Lung microvascular endothelial cell (primary cell): ENCODE measurements around the gene SBNO2. TPM values are rescaled to one million over a fixed set of nuclear protein-coding genes. Genes with fewer than 3 reads are reported as not detected.

ENCODE experiments used
- DNase-seq, 2 donors: peaks; one replicate each; pipeline versions ENCODE4 v3.0.0 to v3.0.0-alpha.2; 2010; ENCODE audit warnings: low read depth in 2 of 2
- total RNA-seq: library from RNA; depleted of rRNA; stranded (reverse); fragments of >200 nt; gene quantifications from 2 replicates; pipeline ENCODE4 v1.2.1, GENCODE V29; 2014

Gene SBNO2, protein sequence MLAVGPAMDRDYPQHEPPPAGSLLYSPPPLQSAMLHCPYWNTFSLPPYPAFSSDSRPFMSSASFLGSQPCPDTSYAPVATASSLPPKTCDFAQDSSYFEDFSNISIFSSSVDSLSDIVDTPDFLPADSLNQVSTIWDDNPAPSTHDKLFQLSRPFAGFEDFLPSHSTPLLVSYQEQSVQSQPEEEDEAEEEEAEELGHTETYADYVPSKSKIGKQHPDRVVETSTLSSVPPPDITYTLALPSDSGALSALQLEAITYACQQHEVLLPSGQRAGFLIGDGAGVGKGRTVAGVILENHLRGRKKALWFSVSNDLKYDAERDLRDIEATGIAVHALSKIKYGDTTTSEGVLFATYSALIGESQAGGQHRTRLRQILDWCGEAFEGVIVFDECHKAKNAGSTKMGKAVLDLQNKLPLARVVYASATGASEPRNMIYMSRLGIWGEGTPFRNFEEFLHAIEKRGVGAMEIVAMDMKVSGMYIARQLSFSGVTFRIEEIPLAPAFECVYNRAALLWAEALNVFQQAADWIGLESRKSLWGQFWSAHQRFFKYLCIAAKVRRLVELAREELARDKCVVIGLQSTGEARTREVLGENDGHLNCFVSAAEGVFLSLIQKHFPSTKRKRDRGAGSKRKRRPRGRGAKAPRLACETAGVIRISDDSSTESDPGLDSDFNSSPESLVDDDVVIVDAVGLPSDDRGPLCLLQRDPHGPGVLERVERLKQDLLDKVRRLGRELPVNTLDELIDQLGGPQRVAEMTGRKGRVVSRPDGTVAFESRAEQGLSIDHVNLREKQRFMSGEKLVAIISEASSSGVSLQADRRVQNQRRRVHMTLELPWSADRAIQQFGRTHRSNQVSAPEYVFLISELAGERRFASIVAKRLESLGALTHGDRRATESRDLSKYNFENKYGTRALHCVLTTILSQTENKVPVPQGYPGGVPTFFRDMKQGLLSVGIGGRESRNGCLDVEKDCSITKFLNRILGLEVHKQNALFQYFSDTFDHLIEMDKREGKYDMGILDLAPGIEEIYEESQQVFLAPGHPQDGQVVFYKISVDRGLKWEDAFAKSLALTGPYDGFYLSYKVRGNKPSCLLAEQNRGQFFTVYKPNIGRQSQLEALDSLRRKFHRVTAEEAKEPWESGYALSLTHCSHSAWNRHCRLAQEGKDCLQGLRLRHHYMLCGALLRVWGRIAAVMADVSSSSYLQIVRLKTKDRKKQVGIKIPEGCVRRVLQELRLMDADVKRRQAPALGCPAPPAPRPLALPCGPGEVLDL (N-terminal part only)
- total RNA-seq: 14.8 and 28.2 TPM in 2 replicates

DNA sequence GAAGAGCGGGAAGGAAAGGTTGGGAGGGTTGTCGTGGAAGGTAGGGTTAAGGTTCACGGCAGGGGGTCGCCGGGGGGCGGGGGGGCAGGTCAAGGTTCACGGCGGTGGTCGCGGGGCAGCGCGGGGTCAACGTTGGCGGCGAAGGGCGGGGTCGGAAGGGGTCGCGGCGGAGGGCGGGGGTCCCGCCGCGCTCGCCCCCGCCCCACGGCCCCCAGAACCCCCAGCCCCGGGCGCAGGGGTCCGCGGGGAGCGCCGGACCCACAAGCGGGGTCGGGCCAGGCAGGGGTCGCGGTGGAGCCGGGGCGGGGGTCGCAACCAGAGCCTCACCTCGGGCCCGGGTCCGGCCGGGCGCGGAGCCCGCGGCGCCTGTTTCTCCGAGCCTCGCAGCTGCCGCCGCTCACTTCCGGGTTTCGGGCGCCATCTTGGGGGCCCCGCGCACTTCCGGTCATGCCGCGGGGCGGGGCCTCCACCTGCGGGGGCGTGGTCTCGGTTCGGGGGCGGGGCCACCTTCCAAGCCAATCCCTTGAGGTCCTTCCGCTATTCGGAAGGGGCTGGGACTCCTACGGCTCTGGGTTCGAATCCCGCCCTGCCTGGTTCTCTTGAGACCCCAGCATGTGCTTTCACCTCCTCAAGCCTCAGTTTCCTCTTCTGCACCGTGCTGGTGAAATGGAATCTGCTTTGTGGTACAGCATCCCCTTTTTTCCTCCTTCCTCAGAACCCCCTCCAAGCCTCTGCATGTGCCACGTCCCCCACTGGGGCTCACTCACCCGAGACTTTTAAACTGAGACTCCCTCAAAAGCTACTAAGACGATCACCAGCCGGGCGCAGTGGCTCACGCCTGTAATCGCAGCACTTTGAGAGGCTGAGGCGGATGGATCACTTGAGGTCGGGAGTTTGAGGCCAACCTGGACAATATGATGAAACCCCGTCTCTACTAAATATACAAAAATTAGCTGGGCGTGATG is at the start of gene SBNO2:
SBNO2 (minus strand) TSS at position 424 of the 965 bp plus-strand sequence. CDS start 19,992 bp downstream, outside the sequence.
- DNase-seq: peak; percentile 93 to 95

DNA sequence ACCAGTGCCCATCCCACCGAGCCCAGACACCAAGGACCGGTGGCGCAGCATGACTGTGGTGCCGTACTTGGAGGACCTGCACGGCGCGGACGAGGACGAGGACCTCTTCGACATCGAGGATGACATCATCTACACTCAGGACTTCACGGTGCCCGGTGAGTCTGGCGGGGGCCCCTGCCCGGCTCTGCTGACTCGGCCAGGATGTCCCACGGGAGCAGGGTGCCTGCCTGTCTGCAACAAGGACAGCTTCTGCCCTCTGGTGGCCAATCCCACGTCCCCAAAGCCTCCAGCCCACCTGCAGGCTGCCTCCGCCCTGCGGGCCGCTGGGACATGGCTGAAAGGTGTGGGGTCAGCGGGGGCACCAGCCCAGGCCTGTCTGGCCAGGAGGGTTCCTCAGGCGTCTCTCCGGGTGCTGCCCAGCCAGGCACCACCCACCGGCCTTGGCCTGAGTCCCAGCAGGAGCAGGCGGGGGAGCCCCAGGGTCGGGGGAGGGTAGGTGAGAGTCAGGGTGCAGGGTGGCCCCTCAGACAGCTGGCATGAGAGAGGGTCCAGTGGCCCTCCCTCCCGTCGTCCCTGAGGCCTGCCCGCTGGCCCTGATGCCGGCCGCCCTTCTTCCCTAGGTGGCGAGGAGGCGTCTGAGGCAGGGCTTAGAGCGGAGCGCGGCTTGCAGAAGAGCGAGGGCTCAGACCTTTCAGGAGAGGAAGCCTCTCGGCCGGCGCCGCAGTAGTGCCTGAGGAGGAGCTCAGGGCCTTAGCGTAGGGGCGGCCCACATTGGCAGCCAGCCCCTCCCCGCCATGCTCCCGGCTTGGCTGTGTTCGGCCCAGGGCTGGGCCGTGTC is 49.2 kb upstream of the SBNO2 start:
- DNase-seq: peak; percentile 60 to 78

DNA sequence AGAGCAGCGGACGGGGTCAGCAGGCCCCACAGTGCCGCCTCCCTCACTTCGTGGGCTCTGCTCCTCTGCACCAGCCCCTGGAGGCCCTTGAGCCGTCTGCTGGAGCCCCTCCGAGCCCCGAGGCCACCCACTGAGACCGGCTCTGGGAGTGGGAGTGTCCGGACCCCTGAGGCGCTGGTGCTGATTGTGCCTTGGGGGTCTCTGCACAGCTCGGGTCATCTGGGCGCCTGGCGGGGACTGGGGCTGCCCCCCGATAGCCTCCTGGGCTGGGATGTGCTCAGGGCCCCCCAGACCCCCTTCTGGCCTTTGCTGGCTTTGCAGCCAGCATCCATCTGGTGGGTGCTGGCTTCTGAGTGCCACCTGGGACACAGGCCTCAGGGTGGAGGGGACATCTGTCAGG is 48.3 kb upstream of the SBNO2 start:
- DNase-seq: no peak

DNA sequence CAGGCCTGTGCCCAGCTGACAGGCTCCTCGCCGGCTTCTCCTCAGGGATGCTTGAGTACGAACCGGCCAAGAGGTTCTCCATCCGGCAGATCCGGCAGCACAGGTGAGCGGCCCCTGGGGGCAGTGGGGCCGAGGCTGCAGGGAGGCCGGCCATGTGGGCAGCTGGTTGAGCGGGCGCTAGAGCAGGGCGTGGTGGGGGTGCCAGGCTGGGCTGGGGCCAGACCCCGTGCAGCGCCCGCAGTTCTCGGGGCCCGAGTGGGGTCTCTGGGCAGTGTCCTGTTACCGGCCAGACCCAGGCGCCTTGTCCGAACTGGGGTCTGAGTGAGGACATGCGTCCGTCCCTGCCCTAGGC is 47.8 kb upstream of the SBNO2 start:
- no peak for DNase-seq

DNA sequence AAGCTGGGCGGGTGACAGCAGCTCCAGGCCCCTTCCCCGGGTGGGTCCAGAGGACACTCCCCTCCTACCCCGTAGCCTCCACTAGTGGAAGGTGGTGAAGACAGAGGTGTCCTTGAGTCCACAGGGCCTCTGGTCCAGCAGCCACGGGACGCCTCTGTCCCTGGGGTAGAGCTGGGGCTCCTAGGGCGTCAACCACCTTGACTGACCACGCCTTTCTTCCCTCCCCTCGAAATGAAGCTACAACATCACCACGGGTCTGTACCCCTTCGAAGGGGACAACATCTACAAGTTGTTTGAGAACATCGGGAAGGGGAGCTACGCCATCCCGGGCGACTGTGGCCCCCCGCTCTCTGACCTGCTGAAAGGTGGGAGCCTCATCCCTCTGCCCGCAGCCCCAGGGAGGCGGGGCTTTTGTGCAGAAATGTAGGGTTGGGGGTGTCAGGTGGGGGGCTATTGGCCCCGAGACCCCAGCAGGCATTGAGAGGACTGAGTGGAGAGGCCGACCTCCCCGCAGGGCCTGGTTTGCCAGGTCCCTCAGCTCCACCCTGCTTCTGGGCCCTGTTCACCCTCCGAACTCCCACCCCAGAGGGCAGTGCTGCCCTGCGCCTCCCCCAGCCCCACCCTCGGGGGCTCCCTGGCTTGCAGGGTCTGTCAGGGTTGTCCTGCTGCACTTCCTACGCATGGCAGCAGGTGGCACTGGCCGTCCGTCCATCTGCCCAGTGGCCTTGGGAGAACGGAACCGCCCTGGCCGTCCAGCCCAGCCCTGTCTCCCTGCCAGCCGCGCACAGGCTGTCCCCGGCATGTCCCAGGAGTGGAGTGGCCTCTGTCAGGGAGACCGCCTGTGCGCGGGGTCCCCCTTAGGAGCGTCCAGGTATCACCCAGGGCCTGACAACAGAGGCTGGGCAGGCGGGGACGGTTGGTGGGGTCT is 47.2 kb upstream of the SBNO2 start:
- DNase-seq: peak; percentile 76 to 86

DNA sequence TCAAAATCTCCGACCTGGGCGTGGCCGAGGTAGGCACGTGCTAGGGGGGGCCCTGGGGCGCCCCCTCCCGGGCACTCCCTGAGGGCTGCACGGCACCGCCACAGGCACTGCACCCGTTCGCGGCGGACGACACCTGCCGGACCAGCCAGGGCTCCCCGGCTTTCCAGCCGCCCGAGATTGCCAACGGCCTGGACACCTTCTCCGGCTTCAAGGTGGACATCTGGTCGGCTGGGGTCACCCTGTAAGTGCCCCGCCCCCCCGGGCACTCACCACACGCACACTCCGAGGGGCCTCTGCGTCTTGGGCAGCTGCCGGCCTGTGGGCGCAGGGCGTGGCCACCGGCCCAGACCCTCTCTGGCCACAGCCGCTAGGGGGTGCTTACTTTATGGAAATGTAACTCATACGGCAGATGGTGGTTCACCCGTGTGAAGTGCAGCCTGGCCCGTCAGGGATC is 46.4 kb upstream of the SBNO2 start:
- no peak for DNase-seq

DNA sequence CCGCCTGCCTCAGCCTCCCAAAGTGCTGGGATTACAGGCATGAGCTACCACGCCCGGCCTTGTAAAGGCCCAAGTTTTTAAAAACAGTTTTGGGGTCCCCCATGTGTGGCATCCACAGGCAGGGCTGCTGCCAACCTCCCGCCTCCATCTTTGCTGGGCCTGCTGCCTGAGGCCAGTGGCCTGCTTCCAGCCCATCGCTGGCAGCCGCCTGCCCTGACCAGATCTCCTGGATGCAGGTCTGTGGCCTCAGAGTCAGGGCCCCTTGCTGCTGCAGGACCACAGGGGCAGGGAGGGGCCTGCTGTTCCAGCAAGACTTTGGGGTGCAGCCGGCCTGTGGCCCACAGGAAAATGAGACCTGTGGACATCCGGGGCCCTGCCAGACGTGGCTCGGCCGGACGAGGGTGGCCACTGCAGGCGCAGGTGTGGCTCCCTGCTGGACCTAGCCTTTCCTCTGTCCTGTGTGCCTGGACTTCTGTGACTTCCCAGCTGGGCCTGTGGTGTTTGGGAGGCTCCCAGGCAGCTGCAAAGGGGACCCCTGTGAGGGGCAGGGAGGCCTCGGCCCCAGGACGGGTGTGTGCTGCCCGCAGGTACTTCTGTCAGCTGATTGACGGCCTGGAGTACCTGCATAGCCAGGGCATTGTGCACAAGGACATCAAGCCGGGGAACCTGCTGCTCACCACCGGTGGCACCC is 45.9 kb upstream of the SBNO2 start:
- DNase-seq: no peak

DNA sequence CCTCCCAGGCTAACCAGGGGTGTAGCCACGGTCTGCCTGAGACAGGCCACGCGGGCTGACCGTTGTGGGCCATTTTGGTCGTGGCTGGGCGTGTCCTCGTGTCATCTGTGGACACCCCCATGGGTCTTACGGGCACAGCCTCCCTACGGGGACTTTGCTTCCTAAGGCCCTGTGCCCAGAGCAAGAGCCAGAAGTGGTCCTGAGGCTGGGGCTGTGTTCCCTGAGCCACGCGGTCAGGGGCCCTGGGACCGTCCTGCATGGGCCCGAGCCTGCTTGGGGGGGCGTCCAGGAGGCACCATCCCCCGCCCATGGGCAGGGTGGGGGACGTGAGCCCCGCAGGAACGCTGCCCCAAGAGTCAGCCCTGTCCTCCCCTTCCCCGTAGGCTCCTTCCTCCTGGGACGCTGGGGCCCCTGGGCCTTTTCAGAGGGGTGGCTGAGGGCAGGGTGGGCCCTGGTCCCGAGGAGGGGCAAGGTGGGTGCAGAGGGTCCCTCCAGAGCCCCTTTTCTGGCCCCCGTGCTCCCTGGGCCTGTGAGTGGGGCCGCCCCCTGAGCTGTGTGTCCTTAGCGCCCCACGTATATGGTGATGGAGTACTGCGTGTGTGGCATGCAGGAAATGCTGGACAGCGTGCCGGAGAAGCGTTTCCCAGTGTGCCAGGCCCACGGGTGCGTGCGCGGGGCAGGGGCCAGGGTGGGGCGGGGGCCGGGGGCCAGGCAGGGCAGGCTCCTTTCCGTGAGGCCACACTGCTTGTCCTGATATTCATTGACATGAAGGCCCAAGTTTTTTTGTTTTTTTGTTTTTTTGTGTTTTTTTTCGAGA is 44.9 kb upstream of the SBNO2 start:
- DNase-seq: no peak

DNA sequence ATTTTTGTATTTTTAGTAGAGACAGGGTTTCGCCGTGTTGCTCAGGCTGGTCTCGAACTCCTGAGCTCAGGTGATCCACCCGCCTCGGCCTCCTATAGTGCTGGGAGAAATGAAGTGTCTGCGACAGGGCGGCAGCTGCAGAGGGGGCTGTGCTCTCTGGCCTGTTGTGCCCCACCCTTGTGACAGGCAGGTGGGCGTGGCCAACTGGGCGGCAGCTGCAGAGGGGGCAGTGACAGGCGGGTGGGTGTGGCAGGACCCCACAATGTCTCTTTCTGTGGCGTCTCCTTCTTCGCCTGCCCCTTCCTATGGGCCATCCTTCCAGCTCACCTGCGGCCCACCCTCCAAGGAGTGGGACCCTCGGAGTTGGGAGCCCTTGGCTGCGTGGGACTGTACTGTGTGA is 43.3 kb upstream of the SBNO2 start:
- no peak for DNase-seq

DNA sequence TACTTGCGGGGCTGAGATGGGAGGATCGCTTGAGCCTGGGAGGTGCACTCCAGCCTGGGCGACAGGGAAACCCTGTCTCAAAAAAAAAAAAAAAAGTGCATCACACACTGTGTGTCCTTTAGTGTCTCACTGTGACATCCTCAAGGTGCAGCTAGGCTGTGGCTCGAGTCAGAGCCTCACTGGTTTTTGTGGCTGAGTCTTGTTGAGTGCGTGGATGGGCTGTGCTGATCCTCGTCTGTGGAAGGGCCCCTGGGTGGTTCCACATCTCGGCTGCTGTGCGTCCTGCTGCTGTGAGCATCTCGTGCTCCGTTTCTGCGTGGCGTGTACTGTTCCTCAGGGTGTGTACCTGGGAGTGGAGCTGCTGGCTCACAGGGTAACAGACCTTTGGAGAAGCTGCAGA is 42.7 kb upstream of the SBNO2 start:
- DNase-seq: no peak

DNA sequence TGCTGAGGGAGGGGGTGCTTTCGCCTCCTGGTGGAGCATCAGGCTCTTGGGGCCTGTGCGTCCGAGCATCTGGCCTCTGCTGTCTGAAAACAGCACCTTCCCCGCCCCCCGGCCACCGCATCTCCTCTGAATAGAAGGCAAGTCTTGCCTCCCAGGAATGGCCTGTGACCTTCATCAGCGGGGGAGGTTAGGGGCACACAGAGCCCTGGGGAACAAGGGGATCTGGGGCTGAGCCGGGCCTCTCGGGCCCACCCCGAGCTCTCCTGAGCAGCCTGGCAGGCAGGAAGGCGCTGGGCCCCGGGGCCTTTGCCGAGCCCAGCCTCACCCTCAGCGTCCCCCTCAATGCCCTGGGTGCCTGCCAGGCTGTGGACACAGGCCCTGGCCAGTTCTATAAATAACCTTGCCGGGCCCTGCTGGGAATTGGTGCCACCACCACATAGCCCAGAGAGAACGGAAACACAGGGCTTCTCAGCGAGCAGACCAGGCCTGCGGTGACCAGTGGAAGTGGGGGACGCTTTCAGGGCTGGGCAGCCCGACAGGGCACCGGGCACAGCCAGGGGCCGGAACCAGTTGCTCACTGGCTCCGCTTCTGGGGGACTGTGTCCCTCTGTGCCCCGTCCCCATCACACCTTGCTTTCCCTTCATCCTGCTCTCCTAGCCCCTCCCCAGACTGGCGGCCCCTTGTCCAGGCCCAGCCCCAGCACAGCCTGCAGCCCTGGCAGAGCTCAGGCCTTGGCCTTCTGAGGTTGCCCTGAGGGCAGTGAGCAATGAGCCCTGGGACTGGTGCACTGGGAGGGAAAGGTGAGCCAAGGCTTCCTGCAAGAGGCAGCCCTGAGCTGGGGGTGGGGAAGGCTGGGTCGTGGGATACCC is 41.0 kb upstream of the SBNO2 start:
- DNase-seq: peak in 1 of 2 donors; percentile 46

DNA sequence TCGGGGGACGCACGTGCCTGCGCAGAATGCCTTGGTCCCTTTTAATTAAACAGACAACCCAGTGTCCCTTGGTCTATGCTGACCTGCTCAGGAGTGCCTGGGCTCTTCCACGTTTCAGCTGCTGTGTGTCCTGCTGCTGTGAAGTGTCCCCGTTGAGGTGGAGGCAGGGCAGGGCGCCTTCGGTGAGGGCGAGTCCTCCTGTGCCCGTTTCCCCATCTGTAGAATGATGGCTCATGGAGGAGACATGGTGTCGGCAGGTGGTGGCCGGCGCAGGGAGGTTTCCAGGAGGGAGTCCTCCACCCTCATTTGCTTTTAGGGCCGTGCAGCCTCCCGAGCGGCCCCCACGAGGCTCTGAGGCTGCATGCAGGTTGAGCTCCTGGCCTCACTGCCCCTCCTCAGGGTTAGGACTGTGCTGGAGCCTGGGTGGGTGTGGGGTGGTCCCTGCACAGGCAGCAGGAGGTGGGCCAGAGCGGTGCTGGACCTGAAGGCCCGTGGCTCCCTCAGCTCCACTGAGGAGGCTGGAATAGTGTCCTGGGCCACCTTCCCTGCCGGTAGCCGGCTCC is 40.3 kb upstream of the SBNO2 start:
- DNase-seq: no peak

DNA sequence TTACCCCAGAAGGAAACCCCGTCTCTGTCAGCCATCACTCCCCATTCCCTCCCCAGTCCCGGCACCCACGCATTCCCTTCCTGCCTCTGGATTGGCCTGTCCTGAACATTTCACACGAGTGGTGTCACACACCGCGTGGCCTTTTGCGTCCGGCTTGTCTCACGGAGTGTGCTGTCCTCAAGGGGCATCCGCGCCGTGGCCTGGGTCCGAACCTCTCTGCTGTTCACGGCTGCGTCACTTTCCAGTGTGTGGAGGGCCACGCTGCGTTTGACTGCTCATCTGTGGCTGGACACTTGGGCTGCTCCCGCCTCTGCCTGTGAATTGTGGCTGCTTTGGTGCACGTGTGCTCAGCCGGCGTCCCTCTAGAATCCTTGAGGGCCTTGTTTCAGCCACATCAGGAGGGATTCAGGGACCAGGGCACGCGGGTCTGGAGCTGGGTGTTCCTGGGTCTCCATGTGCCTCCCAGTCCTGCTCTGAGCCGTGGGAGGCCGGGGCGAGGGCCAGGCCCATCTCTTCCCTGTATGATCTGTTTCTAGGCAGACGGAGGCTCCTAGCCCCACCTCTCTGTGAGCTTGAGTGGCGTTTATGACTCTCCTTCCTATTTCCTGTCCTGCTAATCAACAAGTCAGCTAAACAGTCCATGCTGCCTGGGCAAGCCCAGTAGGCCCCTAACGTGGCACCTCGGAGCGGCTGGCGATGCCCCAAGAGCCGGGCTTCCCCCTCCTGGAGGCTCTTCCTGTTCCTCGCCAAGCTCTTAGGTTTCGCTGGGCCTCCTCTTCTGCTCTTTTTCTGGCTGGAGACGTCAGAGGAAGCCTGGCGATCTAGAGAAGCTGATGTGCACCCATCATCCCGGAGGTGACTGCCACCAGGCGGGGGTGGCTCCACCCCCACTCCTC is 39.6 kb upstream of the SBNO2 start:
- DNase-seq: peak; percentile 90 to 94

DNA sequence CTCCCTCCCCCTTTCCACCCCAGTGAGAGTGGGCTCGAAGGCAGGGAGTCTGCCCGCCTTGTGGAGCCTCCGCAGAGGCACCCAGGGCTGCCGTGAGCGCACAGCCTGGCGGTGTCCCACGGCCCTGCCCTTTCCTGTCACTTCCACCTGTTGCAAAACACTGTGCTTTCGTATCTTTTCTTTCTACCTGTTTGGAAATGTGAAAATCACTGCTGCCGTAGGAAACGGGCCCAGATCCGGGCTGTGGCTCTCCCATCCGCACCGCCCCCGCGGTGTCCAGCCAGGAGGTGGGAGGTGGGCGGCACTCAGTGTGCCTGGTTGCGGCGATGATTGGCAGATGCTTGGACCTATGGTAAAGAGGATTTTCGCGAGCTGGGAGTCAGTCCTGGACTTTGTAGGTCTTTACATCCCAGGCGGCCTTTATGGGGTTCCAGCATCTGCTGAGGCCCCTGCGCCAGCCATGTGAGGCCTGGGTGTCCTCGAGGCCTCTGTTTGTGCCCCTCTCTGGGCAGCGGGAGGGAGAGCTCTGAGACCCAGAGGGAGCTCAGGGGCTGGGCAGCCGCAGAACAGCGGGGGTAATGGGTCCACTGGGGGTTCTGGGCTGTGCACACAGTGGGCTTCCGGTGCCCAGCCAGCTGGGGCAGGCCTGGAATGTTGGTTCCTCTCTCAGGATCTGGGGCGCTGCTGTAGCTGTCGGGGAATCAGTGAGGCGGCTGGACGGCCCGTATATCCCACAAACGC is 37.6 kb upstream of the SBNO2 start:
- peak in 1 of 2 donors; percentile 97 for DNase-seq
